ENCODE measurements around the gene OGG1.

The OGG1 gene

DNA sequence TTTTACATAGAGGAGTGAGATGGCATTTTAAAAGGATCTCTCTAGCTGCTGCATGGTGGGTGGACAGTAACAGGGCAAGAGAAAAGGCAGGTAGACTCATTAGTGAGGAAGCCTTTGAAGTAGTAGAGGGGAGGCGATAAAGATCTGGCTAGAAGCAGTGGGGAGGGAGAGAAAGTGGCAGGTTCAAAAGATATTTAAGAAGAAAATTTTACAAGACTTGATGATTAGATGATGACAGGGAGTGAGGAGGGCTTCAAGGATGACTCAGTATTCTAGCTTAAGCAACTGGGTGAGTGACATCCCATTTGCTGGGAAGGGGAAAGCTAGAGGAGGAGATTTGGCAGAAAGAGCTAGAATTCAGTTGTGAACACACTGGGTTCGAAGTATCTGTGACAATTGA, 22.0 kb upstream of the OGG1 start:
- no peak for DNase-seq (ENCODE audit: low read depth)

DNA sequence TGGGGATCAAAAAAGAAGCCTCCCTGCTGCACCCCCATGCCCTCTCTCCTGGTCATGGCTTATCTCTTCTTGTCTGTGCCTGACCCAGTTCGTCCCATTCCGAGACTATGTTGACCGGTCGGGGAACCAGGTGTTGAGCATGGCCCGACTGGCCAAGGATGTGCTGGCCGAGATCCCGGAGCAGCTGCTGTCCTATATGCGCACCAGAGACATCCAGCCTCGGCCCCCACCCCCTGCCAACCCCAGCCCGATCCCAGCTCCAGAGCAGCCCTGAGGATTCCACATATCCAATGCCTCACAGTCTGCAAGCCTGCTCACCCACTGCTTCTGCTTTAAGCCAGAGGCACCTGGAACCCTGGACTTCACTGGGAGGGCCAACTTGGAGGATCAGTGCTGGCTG, 20.3 kb upstream of the OGG1 start:
- no peak for DNase-seq (ENCODE audit: low read depth)

DNA sequence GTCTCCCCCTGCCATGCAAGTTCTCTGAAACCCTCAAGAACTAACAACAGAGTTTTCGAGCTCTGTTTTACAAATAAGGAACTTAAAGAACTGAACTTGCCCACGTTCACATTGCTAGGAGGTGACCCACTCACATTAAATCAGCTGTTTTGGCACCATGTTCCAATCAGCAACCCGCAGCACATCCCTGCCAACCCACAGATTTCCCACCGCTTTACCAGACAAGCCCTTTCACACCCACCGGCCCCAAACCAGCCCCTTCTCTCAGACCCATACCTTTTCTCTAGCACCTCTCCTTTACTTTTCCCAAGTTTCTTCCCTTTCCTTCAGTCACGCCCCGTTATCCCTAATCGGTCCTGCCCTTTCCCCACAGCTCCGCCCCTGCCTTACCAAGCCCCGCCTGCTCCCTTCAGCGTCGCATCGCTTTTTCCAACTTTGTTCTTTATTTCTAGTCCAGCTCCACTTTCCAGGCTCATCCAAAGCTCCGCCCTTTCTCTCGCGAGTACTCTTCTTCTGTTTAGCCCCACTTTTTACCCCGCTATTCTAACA, 19.0 kb upstream of the OGG1 start:
- no peak for DNase-seq (ENCODE audit: low read depth)

DNA sequence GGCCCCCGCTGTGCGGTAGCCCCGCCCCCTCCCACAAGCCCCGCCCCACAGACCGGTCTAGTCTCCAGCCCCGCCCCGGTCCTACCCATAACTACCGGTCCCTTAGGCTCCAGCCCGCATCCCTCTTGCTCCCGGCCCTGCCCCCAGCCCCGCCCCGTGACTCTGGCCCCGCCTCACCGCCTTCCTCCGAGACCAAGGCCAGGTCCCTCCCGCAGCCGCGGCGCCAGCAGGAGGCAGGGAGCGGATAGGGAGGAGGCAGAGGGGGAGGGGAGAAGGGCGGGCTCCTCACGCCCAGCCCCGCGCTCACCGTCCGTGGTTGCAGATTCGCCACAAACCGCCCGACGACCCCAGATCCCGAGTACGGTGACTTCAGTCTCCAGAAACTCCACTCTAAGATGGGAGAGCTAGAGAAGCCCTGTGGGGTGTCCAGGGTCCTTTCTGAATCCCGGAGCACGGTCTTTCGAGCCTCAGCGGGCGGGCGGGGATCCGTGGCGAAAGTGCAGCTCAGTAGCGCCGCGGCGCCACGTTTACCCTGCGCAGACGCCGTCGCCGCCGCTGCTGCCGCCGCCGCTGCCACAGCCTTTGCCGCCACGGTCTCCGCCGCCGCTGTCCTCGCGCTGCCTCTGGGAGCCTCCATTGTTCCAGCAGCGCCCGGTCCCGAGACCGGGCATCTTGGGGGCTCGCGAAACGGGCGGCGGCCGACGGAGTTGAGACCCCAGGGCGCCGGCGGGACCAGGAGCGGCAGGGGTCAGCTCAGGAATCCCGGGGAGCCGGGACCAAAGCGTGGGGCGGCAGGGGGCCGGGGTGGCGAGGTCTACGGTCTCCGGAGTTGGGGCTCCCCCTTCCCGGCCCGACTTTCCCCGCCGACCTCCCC, 18.3 kb upstream of the OGG1 start, which contains the start of gene BRPF1:
Gene BRPF1 (plus strand): TSS at position 530 of the 874 bp plus-strand sequence. CDS start 2,406 bp downstream, outside the sequence.
- DNase-seq (ENCODE audit: low read depth): peak; percentile 97

DNA sequence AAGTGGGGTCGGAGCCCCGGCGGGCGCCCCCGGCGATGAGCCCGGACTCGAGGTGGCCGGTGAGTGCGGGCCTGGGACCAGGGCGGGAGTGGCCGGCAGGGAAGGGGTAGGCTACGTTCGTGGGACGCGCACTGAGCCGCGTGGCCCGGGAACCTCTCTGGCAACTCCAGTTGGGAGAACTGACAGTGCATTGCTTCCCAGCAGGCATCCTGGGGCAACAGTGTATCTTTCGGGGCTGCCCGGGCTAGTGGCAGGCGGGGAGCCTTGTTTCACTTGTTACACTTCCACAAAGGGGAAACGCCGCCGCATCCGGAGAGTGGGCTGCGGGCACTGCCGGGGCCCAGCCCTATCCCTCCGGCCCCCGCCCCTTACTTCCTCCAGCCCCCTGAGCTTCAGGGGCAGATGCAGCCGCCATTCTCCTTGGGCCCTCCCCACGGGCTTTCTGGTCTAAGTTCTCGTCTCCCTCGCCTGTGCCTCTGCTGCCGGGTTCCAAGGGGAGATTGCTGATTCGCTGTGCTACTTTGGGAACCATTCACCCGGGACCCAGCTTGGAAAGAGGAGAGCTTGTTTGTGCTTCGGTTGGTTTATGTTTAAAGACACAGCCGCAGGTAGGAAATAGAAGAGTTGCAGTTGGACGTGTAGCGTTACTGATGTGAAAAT, 17.5 kb upstream of the OGG1 start:
- DNase-seq (ENCODE audit: low read depth): no peak

DNA sequence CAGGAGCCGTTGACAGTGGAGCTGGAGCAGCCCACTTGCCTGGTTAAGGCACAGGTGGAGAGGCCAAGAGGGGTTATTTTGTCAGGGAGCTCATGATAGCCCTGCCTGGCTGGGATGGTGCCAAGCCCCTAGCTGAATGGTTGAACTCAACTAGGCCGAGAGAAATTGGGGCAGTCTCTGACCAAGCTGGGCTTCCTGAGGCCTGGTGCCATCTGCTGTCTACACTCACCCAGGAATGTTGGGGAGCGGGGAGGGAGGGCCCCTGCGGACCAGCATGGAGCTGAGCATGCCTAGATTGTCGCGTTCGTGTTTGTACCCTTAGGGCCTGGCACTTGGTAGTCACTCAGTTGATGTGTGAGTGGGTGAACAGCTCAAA, 17.0 kb upstream of the OGG1 start:
- DNase-seq (ENCODE audit: low read depth): no peak

DNA sequence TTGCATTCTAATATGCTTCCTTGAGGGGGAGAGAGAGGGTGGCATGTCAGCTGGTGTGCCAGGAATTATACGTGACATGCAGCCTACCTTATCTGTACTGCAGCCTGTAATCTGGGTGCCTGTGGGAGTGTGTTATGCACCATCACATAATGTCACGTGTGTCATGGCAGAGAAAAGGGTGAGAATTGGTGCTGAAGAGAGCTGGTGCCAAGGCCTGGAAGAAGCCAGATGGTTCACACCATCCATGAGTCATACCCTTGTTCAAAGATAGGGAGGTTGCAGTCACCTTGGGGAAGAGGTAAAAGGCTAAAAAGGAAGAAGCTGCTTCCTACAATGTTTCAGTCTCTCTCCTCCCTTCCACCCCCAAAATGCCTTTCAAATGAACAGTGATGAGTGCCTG, 12.9 kb upstream of the OGG1 start:
- DNase-seq (ENCODE audit: low read depth): no peak

DNA sequence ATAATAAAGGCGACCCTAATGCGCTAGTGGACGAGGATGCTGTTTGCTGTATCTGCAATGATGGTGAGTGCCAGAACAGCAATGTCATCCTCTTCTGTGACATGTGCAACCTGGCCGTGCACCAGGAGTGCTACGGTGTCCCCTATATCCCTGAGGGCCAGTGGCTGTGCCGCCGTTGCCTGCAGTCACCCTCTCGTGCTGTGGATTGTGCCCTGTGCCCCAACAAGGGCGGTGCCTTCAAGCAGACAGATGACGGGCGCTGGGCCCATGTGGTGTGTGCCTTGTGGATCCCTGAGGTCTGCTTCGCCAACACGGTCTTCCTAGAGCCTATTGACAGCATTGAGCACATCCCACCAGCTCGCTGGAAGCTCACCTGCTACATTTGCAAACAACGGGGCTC, 10.6 kb upstream of the OGG1 start:
- DNase-seq (ENCODE audit: low read depth): no peak

DNA sequence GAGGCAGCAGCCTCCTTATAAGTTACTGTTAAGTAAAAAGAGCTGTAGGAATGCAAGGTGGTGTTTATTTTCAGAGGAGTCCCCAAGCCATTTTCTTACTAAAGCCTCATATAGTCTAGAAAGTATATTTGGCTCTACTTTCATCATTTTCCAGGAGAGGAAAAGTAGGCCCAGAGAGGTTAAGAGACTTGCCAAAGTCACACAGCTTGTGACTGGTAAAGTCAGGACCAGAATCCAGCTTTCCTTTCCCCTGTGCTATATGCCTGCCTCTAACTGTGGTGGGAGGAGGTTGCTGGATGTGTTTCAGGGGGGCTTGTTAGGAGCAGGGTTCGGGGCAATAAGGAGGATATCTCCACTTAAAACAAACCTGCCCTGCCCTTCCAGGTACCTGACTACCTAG, 7.2 kb upstream of the OGG1 start:
- DNase-seq (ENCODE audit: low read depth): no peak

DNA sequence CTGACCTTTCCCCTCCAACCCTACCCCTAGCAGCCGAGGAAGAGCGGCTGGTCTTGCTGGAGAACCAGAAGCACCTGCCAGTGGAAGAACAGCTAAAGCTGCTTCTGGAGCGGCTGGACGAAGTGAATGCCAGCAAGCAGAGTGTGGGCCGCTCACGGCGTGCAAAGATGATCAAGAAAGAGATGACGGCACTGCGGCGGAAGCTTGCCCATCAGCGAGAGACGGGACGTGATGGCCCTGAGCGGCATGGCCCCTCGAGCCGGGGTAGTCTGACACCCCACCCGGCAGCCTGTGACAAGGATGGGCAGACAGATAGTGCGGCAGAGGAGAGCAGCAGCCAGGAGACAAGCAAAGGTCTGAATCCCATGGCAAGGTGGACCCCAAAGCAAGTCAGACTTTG, 6.2 kb upstream of the OGG1 start:
- DNase-seq (ENCODE audit: low read depth): no peak

DNA sequence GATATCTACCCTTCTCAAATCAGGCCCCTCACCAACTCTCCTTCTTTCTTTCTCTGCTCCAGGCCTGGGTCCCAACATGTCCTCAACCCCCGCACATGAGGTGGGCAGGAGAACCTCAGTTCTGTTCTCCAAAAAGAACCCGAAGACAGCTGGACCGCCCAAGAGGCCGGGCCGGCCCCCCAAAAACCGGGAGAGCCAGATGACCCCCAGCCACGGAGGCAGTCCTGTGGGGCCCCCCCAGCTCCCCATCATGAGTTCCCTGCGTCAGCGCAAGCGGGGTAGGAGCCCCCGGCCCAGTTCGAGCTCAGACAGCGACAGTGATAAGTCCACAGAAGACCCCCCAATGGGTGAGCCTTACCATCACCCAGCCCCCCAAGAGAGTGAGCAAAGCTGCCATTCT, 5.6 kb upstream of the OGG1 start:
- DNase-seq (ENCODE audit: low read depth): no peak

DNA sequence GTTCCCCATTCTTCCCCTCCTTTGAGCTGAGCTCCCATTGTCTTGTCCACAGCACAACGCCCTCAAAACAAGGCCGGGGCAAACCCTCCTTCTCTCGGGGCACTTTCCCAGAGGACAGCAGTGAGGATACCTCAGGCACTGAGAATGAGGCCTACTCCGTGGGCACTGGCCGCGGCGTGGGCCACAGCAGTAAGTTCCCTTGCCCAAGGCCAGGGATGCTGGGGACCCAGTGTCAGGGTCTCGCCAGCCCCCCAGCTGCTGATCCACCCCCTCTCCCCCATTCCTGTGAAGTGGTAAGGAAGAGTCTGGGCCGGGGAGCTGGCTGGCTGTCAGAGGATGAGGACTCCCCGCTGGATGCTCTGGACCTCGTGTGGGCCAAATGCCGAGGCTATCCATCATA, 4.2 kb upstream of the OGG1 start:
- DNase-seq (ENCODE audit: low read depth): no peak

DNA sequence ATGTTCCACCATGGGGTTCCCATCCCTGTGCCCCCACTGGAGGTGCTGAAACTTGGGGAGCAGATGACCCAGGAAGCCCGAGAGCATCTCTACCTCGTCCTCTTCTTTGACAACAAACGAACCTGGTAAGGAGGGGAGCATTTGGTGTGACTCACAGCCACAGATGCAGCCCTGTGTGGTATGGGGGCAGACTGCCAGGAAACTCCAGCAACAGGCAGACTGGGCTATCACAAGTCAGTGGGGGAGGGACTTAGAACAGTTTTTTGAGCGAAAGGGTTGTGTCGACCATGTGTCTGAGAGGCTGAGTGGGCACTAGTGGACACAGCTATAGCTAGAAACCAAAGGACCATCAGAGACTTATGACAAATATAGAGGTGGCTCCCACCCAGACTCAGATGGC, 3.4 kb upstream of the OGG1 start:
- DNase-seq (ENCODE audit: low read depth): no peak

DNA sequence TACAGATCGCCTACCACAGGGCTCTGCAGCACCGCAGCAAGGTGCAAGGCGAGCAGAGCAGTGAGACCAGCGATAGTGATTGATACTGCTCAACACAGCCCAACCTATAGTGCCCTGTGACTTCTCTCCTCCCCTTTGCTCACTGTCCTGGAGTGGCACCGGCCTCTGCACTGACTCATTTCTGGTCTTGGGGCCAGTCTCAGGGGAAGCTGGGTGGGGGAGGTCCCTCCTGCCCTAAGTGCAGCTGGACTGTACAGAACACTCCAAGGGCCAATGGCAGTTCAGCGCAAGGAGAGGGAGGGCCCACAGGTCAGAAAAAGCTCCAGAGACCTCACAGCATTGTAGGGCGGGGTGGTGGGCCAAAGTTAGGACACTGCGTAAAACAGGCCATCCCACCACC, 2.5 kb upstream of the OGG1 start:
- DNase-seq (ENCODE audit: low read depth): no peak

DNA sequence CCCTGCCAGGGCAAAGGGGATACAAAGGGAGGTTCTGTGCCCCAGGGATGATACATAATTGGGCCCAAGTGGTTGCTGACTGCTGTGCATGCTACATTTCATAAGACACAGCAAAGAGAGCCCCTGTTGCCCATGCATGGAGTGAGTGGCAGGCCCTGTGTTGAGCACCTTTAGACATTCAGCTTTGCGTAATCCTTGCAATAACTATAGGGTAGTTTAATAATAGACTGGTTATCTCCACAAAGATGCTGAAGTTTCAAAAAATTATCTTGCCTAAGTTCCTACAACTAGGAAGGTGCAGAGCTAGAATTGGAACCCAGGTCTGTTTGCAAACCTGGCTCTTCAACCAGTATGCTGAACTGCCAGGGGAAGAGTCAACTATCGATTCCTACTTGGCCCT, 1.7 kb upstream of the OGG1 start:
- DNase-seq (ENCODE audit: low read depth): no peak

DNA sequence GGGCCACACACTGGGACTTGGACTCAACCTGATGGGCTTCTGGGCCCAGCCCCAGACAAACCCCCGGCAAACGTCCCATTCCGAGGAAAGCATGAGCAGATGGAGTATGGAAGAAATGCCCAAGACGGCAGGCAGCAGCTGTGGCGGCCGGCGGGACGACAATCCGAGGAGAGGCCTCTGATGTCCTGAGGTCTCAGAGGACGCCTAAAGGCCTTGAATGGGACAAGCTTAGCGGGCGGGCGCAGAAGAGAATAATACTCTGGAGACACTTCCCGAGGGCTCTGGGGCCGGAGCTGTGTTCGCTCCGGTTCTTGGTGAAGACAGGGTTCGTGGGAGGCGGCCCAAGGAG, 482 bp upstream of the OGG1 start:
- no peak for DNase-seq (ENCODE audit: low read depth)

DNA sequence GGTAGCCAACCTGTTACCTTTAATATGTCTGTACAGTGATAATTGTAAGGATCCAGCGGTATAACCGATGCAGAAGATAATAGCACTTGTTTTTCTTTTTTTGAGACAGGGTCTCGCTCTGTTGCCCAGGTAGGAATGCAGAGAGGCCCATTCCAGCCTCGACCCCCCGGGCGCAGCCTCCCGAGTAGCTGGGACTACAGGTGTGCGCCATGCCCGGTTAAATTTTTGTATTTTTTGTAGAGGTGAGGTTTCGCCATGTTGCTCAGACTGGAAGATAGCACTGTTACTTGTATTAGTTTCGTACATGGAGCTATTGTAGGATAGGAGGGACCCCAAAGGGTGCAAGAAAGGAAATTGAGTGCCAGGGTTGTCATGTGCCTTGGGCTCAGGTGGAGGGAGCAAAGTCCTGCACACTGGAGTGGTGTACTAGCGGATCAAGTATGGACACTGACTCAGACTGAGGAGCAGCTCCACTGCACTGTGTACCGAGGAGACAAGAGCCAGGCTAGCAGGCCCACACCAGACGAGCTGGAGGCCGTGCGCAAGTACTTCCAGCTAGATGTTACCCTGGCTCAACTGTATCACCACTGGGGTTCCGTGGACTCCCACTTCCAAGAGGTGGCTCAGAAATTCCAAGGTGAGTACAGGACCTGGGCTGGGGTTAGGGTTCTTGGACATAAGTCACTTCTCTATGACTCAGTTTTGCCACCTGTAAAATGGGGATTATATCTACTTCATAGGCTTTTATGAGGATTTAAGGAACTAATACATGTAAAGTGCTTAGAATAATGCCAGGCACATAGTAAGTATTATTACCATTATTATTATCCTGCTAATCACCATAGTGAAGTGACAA, 1.0 kb downstream of the OGG1 start:
- DNase-seq (ENCODE audit: low read depth): no peak

DNA sequence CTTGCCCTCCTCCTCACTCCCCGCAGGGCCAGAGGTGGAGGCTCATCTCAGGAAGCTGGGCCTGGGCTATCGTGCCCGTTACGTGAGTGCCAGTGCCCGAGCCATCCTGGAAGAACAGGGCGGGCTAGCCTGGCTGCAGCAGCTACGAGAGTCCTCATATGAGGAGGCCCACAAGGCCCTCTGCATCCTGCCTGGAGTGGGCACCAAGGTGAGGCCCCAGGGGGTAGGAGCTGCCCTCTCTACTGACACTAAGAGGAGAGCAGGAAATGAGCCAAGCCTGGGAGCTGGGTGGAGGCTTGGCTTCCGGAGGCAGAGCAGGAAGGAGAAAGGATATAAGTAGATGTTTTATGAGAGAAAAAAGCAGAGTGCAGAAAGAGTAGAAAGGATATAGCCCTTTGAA, 4.9 kb downstream of the OGG1 start:
- no peak for DNase-seq (ENCODE audit: low read depth)

DNA sequence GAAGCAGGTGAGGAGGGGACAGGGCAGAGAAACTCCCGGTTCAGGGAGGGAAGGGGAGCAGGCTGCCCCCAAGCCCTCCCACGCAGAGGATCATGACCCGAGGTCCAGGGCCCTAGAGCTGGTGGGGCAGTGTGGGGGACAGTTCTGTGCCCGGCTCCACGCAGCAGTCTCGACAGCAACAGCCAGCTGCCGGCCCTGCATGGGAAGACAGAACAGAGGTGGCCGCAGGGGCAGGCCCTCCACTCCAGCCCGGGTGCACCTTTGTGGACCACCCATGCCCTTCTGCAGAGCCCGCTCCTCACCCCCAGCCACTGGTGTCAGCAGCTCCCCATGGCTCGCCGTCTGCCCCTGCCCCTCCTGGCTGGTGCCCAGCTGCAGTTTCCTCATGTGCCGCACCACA, 7.7 kb downstream of the OGG1 start:
- no peak for DNase-seq (ENCODE audit: low read depth)

DNA sequence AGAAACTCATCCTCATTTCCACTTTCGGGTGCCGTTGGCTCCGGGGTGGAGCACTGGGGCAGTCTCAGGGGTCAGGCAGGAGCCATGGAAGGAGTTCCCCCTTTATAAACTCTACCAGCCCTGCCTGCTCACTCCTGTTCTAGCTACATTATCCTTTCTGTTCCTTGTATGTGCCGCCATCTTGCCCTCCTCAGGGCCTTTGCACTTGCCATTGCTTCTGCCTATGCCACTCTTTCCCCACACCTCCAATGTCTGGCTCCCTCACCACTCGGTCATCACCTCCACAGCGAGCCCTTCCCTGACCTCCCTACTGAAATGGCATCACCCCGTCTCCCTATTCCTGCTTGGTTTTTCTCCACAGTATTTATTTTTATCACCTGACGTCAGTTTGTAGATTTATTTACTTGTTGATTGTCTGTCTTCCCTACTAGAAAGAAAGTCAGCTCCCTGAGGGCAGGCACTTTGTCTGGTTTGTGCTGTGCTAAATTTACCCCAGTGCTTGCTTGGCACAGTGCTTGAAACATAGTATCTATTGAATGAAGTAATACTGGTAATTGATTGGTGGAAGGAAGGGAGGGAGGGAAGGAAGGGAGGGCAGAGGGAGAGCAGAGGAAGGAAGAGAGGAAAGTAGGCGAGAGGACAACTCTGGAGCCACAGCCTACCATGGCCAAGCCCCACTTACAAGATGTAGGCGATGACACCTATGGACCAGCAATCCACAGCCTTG, 11.2 kb downstream of the OGG1 start:
- no peak for DNase-seq (ENCODE audit: low read depth)

DNA sequence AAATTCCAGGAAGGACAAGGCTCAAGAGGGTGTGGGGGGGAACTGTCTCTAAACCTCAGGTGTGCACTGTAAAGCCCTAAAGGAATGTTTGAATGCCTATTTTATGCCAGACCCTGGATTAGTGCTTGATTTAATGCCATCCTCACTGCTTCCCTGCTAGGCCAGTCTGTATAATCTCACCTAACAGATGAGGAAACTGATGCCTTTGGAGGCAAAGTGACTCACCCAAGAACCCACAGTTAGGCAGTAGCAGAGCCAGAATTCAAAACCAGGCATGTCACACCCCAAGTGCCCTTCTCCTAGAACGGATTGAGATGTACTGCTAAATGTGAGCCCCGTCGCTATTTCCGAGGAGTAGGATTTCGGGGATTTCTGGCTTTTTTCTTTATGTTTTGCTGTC, 12.2 kb downstream of the OGG1 start:
- no peak for DNase-seq (ENCODE audit: low read depth)

DNA sequence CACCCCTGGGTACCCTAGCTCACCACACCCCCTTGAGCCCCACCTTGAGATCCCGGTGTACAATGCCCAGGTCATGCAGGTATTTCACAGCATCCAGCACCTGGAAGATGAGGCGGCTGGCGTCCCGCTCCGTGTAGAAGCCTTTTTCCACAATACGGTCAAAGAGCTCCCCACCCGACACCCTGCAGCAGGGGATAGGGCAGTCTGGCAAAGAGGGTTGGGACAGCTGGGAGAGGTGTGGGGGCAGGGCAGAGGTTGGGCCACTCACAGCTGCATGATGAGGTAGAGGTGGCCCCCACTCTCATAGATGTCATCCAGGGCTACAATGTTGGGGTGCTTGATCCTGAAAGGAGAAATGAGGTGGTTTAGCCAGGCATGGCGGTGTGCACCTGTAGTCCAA, 13.1 kb downstream of the OGG1 start:
- DNase-seq (ENCODE audit: low read depth): no peak
